Measurements from ENCODE around the gene ANKRD52. TPM values are rescaled to one million over a fixed set of nuclear protein-coding genes. Genes with fewer than 3 reads are reported as not detected.
A peak's percentile ranks its signal among the peaks of the same experiment; 100 is the strongest.

ANKRD52 gene
- total and polyA plus RNA-seq, 7 donors = 5.7 to 37.5 (median 19.4) TPM

- peaks cover 38% of the 10 kb centered on the region for H3K4me1 ChIP-seq
- ATAC-seq = peak; percentile 73 to 88 (median 82)
- peak overlapping the region; percentile 97 for H3K4me3 ChIP-seq
- intact Hi-C loops (cut with DNase I) = loop anchor here (2.0 to 5.0 kb wide), 4 partner anchors 34 to 129 kb away; partner anchors contain the start of genes ESYT1 (in 1 of the 2), NABP2 (in 1 of the 2) and RNF41 (in 1 of the 2)
- WGBS, 3 donors = 14 to 23% (median 21%) methylated on average over 4 of the region's 4 CpGs
- DNase-seq = peak; percentile 74 to 92
- no peaks in the 10 kb centered on the region for H3K27me3 ChIP-seq (ENCODE audit: insufficient read depth in 3 of 3, low read length in 2 of 3)
- peaks cover 12 to 56% of the 10 kb centered on the region in 2 donors for H3K36me3 ChIP-seq (ENCODE audit: insufficient read depth in 1 of 2, low read depth in 1 of 2)
- no peaks in the 10 kb centered on the region for H3K9me3 ChIP-seq
- TF ChIP-seq, protein P1, sequence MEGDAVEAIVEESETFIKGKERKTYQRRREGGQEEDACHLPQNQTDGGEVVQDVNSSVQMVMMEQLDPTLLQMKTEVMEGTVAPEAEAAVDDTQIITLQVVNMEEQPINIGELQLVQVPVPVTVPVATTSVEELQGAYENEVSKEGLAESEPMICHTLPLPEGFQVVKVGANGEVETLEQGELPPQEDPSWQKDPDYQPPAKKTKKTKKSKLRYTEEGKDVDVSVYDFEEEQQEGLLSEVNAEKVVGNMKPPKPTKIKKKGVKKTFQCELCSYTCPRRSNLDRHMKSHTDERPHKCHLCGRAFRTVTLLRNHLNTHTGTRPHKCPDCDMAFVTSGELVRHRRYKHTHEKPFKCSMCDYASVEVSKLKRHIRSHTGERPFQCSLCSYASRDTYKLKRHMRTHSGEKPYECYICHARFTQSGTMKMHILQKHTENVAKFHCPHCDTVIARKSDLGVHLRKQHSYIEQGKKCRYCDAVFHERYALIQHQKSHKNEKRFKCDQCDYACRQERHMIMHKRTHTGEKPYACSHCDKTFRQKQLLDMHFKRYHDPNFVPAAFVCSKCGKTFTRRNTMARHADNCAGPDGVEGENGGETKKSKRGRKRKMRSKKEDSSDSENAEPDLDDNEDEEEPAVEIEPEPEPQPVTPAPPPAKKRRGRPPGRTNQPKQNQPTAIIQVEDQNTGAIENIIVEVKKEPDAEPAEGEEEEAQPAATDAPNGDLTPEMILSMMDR (IDR thresholded peaks at IDR 0.05) = no peak
- peak overlapping the region; percentile 89 for H3K27ac ChIP-seq
These were observed 1.7 kb downstream of the ANKRD52 start for GRCh38 chr12:56256326-56256960.

- TF ChIP-seq, protein P1 (IDR thresholded peaks at IDR 0.05) = no peak
- H3K4me1 ChIP-seq = peaks cover 35% of the 10 kb centered on the region
- intact Hi-C loops (cut with DNase I) = loop anchor here (2.0 to 5.0 kb wide), 4 partner anchors 33 to 128 kb away; partner anchors contain the start of genes ESYT1 (in 1 of the 2), NABP2 (in 1 of the 2) and RNF41 (in 1 of the 2)
- WGBS, 3 donors = 50 to 71% (median 53%) methylated on average over 7 of the region's 7 CpGs
- peaks cover 12 to 63% of the 10 kb centered on the region in 2 donors for H3K36me3 ChIP-seq (ENCODE audit: insufficient read depth in 1 of 2, low read depth in 1 of 2)
- H3K27me3 ChIP-seq (ENCODE audit: insufficient read depth in 3 of 3, low read length in 2 of 3) = no peaks in the 10 kb centered on the region
- no peaks in the 10 kb centered on the region for H3K9me3 ChIP-seq
- peak overlapping the region; percentile 97 for H3K4me3 ChIP-seq
- ATAC-seq = peak in 2 of 4 donors; percentile 13 to 44
- H3K27ac ChIP-seq = peak overlapping the region; percentile 89
- DNase-seq = peak in 1 of 2 donors; percentile 64
These were observed 2.5 kb downstream of the ANKRD52 start for GRCh38 chr12:56255671-56256070.

- H3K27ac ChIP-seq = no peak overlapping the region
- peaks cover 24% of the 10 kb centered on the region for H3K4me1 ChIP-seq
- TF ChIP-seq, protein P1 (IDR thresholded peaks at IDR 0.05) = no peak
- 89 to 96% (median 94%) methylated on average over 11 of the region's 11 CpGs for WGBS, 3 donors
- no peaks in the 10 kb centered on the region for H3K9me3 ChIP-seq
- ATAC-seq = no peak
- no peak for DNase-seq
- peaks cover 15 to 89% of the 10 kb centered on the region in 2 donors for H3K36me3 ChIP-seq (ENCODE audit: insufficient read depth in 1 of 2, low read depth in 1 of 2)
- no peak overlapping the region for H3K4me3 ChIP-seq
- H3K27me3 ChIP-seq (ENCODE audit: insufficient read depth in 3 of 3, low read length in 2 of 3) = no peaks in the 10 kb centered on the region
- intact Hi-C loops (cut with DNase I) = loop anchor here in 1 of 2 donors (5.0 kb wide), 1 partner anchor 344 kb away; no protein-coding TSS in a partner anchor
These were observed 5.1 kb downstream of the ANKRD52 start for GRCh38 chr12:56253091-56253490.

GRCh38 chr12:56252649-56253048, 5.5 kb downstream of the ANKRD52 start:
- TF ChIP-seq, protein P1 (IDR thresholded peaks at IDR 0.05) = no peak
- no peaks in the 10 kb centered on the region for H3K9me3 ChIP-seq
- peaks cover 18 to 94% of the 10 kb centered on the region in 2 donors for H3K36me3 ChIP-seq (ENCODE audit: insufficient read depth in 1 of 2, low read depth in 1 of 2)
- H3K27me3 ChIP-seq (ENCODE audit: insufficient read depth in 3 of 3, low read length in 2 of 3) = no peaks in the 10 kb centered on the region
- WGBS, 3 donors = 92 to 98% (median 92%) methylated on average over 3 of the region's 3 CpGs
- ATAC-seq (no peak), DNase-seq (no peak)
- intact Hi-C loops (cut with DNase I) = loop anchor here in 1 of 2 donors (5.0 kb wide), 1 partner anchor 345 kb away; no protein-coding TSS in a partner anchor
- no peak overlapping the region for H3K27ac ChIP-seq
- H3K4me3 ChIP-seq = no peak overlapping the region
- peaks cover 24% of the 10 kb centered on the region for H3K4me1 ChIP-seq

Data from psoas muscle (tissue), 8 donors.